MG63 (cell line): ENCODE results near the gene PRKCA. TPM values are rescaled to one million over a fixed set of nuclear protein-coding genes. Genes with fewer than 3 reads are reported as not detected.
"Not testable (repeated sequence)": the region's sequence is repeated elsewhere in the genome, so short reads cannot be mapped to it uniquely, and the experiment has no call there.

ENCODE experiments used
- DNase-seq: peaks from one replicate; pipeline ENCODE4 v3.0.0-alpha.2; 2020
- H3K27me3 ChIP-seq: fragments of 250-450 bp; sonication (Bioruptor Pico); 2 replicates; pipeline ENCODE4 v1.5.1; 2020; ENCODE audit warnings: mild to moderate bottlenecking, moderate library complexity
- H3K36me3 ChIP-seq: fragments of 250-450 bp; sonication (Bioruptor Pico); 2 replicates; pipeline ENCODE4 v1.5.1; 2020; ENCODE audit warnings: mild to moderate bottlenecking, moderate library complexity
- H3K4me3 ChIP-seq: fragments of 250-450 bp; sonication (Bioruptor Pico); 2 replicates; pipeline ENCODE4 v1.5.1; 2020; ENCODE audit warnings: mild to moderate bottlenecking, moderate library complexity
- H3K9me3 ChIP-seq: fragments of 250-450 bp; sonication (Bioruptor Pico); 2 replicates; pipeline ENCODE4 v1.5.1; 2020; ENCODE audit warnings: mild to moderate bottlenecking, moderate library complexity
- total RNA-seq: library from RNA; depleted of rRNA; stranded (reverse); fragments of >200 nt; shearing (Covaris generic); gene quantifications from 2 replicates; pipeline ENCODE4 v1.2.3, GENCODE V29; 2014; ENCODE audit warnings: low replicate concordance

Gene PRKCA
- total RNA-seq, 1 experiment from 2014 or later: 17.3 TPM

DNA sequence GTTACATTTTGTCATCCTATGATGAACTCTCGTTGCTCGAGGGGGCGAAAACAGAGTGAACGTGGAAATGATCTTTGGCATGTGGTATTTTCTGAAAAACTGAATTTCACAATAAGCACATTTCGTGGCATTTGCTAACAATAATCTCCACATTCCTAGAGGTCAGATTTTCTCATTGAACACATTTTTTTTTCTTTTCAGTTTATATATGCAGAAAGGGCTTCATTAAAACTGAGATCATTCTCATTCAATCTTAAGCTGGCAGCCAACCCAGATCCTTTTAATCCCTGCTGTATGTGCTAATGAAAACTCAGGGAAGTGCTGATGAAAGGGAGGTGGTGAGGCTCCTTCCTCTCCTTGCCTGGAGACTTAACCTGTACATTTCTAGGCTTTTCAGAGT is 52.6 kb downstream of the PRKCA start:
- Histone ChIP-seq H3K27me3 (no peaks in the 10 kb centered on the region), H3K4me3 (no peak overlapping the region), H3K36me3 (no peaks in the 10 kb centered on the region), H3K9me3 (no peaks in the 10 kb centered on the region)
- DNase-seq: no peak

DNA sequence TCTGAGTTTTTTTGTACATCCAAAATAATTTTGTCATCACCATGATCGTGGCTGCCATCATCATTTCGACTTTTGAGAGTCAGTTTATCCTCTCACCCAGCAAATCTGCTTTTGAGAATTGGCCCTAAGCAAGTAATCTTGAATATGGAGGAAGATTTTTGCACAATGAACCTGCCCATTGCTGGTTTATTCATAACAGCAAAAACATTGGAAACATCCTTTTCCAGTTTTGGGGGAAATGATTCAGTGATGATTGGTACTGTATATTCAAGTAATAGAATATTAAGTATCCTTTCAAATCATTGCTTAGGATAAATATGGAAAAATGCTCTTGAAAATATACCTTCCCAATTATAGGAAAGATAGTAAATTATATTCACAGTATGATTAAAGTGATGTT is 53.1 kb downstream of the PRKCA start:
- Histone ChIP-seq H3K4me3 (no peak overlapping the region), H3K36me3 (no peaks in the 10 kb centered on the region), H3K27me3 (no peaks in the 10 kb centered on the region), H3K9me3 (no peaks in the 10 kb centered on the region)
- no peak for DNase-seq

DNA sequence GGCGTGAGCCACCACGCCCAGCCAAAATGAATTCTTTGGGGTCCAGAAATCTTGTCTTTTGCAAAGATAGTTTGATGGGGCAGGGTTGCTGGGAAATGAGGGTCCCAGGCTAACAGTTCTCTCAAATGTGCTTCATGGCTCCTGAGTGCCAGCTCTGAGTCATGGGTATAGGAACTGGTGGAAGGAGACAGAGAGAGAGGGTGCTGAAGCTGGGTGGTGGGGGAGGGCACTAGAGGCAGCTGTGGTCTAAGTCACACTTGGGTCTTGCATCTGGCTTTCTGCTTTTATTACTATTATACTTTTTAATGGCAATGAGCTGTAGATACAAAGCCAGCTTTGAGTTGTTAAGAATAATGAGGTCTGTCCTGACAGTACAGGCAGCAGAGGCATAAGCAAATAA is 54.6 kb downstream of the PRKCA start:
- DNase-seq: peak; percentile 81
- no peak overlapping the region for H3K4me3 ChIP-seq
- no peaks in the 10 kb centered on the region for H3K9me3 ChIP-seq

DNA sequence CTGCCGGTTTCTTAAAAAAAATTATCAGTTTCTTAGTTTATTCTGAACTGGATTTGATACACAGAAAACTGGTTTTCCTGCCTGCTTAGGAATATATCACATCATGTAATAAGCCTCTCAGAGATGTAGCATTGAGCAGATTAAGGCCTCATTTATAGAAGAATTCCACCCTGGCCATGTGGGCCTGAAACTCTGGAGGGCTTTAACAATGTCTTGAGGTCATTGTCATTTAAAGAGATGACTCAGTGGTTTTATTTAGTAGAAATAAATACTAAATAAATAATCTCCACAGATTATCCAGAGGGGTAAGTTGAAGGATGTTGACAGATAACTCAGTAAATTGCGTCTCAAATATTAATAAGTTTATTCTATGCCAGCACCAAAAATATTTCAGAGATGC is 56.9 kb downstream of the PRKCA start:
- no peak for DNase-seq
- Histone ChIP-seq H3K9me3 (no peaks in the 10 kb centered on the region), H3K36me3 (no peaks in the 10 kb centered on the region), H3K4me3 (no peak overlapping the region), H3K27me3 (no peaks in the 10 kb centered on the region)

More for the DNA sequence above, 54.6 kb downstream of the PRKCA start:
- H3K36me3 ChIP-seq: no peaks in the 10 kb centered on the region
- no peaks in the 10 kb centered on the region for H3K27me3 ChIP-seq

DNA sequence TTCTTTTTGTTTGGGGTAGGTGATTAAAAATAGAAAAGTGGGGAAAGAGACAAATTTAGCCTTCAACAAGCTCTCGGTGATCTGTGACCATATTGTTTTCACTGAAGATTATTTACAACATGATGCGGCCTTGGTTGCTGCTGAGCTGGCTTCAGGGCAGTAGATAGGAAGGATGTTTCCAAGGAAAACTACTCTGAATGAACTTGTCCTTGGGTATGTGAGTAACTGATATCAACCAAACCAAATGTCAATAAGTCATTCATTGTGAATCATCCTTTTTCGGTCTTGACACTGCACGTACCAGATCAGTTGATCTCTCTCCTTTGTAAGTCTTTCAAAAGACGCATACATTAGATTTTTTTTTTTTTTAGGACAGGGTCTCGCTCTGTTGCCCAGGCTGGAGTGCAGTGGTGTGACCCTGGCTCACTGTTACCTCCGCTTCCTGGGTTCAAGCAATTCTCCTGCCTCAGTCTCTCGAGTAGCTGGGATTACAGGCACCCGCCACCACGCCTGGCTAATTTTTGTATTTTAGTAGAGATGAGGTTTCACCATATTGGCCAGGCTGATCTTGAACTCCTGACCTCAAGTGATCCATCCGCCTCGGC is 58.6 kb downstream of the PRKCA start:
- not testable (repeated sequence) for DNase-seq, H3K9me3 ChIP-seq, H3K36me3 ChIP-seq, H3K4me3 ChIP-seq, H3K27me3 ChIP-seq

DNA sequence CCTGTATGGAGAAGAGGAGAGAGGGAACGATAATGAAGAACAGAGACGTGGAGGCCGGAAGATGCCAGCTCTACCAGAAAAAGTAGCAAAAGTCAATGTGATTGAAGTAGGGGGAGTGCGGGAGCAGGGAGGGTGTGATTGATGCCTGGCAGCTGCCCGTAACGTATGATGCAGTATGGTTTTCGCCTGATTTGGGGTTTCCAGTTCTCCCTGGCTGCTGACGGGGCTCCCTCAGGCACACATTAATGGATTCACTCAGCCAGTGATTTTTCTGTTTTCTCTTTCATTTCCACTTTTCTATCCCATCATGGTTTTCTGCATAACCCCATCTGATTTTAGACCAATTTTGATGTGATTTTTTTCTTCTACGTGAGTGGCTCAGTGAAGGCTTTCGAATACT is 62.1 kb downstream of the PRKCA start:
- no peaks in the 10 kb centered on the region for H3K27me3 ChIP-seq
- H3K9me3 ChIP-seq: no peaks in the 10 kb centered on the region
- H3K36me3 ChIP-seq: no peaks in the 10 kb centered on the region
- no peak overlapping the region for H3K4me3 ChIP-seq
- no peak for DNase-seq

DNA sequence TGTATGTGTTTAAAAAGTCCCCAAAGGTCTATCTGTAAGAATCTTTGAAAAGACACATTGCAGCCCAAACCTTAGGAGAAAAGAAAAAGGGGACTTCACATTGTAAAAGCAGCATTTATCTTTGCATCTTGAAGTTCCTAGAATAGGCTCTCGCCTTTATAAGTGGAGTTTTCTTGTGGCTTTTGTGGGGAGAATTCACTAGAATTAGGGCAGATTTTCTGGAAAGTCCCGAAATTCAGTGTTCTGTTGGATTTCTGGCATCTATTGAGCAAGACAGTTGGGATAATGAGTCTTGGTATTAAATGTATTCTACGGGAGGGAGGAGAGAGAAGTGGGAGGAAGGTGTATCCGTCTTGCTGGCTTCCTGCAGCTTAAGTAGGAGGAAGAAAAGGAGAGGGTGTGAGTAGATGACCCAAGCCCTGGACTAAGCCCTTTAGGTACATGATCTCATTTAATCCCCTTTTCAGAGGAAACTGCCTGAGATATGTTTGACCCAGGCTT is 62.6 kb downstream of the PRKCA start:
- DNase-seq: no peak

DNA sequence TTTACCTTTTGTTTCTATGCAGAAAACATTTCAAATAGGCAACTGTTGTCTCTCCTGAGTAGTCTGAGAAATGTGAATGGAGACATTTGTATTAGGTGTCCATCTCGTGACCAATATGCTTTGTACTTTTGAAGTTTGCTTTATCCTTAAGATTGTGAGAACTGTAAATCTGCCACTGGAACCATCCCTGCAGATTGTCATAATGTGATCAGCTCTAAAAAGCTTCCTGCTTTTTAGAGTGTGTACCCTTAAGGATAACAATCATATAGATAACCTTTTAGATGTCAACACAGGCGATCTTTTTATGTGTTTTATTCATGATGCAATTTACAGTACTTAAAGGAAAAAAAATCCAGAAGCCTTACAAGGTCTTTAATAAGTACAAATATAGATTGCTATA is 63.5 kb downstream of the PRKCA start:
- no peaks in the 10 kb centered on the region for H3K36me3 ChIP-seq
- H3K9me3 ChIP-seq: no peaks in the 10 kb centered on the region
- DNase-seq: no peak

More for the DNA sequence above, 62.6 kb downstream of the PRKCA start:
- Histone ChIP-seq H3K36me3 (no peaks in the 10 kb centered on the region), H3K4me3 (no peak overlapping the region), H3K27me3 (no peaks in the 10 kb centered on the region), H3K9me3 (no peaks in the 10 kb centered on the region)

DNA sequence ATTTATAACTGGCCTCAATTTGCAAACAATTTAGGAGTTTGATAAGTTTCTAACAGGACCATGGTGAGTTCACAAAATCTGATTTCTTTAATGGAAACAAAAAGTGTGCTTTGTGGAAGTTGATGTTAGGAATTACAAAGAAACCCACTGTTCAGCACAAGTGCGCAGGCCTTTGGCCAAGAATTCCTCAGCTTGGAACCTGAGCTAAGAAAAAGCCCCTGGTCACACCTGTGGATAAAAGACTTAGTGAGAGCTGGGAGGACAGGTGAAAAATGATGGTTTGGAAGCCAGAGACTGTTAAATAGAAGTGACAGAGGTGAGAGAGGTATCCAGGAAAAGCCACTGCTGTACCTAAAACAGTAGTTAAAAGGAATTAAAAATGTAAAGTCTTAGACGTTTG is 64.7 kb downstream of the PRKCA start:
- no peaks in the 10 kb centered on the region for H3K9me3 ChIP-seq
- no peak for DNase-seq
- no peaks in the 10 kb centered on the region for H3K27me3 ChIP-seq
- no peaks in the 10 kb centered on the region for H3K36me3 ChIP-seq
- no peak overlapping the region for H3K4me3 ChIP-seq

More for the DNA sequence above, 63.5 kb downstream of the PRKCA start:
- H3K4me3 ChIP-seq: no peak overlapping the region
- no peaks in the 10 kb centered on the region for H3K27me3 ChIP-seq

DNA sequence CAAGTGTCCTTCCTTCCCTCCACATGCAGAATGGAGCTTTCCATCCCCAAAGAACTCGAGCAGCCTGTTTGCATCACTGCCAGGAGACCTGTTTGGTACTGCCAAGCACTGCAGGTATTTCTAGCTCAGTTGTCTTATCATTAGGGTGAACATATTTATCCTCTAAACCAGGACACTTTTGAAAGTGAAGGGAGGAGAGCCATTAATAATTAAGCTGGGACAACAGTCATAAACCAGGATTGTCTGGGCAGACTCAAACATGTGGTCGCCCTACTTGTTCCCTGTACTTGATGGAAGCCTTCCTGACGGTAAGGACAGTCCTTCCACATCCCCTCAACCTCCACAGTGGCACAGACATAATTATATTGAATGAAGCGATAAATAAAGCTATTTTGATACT is 67.4 kb downstream of the PRKCA start:
- Histone ChIP-seq H3K27me3 (no peaks in the 10 kb centered on the region), H3K36me3 (no peaks in the 10 kb centered on the region), H3K9me3 (no peaks in the 10 kb centered on the region), H3K4me3 (no peak overlapping the region)
- DNase-seq: no peak

DNA sequence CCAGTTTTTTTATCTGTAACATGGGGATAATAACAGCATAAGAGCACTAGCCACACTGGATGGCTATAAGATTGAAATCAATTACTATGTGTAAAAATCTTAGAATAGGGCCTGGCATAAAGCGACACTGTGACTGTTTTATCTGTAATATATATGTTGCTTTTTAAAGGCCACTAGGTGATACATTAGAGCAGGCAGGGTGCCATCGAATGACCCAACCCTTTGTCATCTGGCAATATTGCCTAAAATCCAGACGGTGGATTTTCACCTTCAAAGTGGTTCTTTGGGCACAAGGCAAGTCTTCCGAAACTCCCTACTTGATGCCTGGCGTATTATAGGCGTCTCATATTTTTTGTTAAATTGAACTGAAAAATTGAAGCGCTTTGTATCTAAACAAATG is 69.1 kb downstream of the PRKCA start:
- Histone ChIP-seq H3K27me3 (no peaks in the 10 kb centered on the region), H3K4me3 (no peak overlapping the region), H3K36me3 (no peaks in the 10 kb centered on the region), H3K9me3 (no peaks in the 10 kb centered on the region)
- peak; percentile 58 for DNase-seq

DNA sequence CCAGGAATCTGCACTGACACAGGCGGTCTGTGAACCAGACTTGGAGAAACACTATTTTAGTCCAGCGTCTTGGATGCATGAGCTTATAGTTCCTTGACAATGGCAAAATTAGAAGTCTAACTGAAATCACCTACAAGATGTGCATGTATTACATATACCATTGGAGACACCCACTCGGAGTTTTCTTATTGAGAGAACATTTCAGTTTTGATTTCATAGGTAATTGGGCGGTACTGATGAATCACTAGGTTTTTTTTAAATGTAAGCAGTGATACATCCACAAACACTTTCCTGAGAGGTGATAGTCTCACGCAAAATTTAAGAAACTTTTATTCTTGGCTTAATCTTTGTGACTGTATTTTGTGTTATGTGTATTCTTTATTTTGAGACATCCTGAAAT is 69.8 kb downstream of the PRKCA start:
- no peaks in the 10 kb centered on the region for H3K9me3 ChIP-seq

DNA sequence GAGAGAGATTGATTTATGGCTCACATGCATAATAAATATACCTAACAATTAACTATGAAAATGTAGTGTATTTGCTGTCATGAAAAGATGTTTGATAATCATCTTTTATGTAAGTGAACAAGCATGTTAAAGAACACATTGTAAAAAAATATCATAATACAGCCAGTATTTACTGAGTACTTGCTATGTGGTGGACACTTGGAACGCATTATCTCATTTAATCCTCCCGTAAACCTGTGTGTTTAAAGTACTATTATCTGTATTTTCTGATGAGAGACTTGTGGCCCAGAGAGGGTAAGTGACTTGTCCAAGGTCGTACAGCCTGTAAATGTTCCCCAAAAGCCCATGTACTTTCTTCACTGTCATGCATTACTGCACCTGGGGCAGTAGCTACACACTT is 70.7 kb downstream of the PRKCA start:
- H3K36me3 ChIP-seq: no peaks in the 10 kb centered on the region
- DNase-seq: no peak
- no peaks in the 10 kb centered on the region for H3K27me3 ChIP-seq
- no peak overlapping the region for H3K4me3 ChIP-seq
- H3K9me3 ChIP-seq: no peaks in the 10 kb centered on the region

More for the DNA sequence above, 69.8 kb downstream of the PRKCA start:
- no peak for DNase-seq
- H3K4me3 ChIP-seq: no peak overlapping the region
- H3K27me3 ChIP-seq: no peaks in the 10 kb centered on the region
- H3K36me3 ChIP-seq: no peaks in the 10 kb centered on the region

DNA sequence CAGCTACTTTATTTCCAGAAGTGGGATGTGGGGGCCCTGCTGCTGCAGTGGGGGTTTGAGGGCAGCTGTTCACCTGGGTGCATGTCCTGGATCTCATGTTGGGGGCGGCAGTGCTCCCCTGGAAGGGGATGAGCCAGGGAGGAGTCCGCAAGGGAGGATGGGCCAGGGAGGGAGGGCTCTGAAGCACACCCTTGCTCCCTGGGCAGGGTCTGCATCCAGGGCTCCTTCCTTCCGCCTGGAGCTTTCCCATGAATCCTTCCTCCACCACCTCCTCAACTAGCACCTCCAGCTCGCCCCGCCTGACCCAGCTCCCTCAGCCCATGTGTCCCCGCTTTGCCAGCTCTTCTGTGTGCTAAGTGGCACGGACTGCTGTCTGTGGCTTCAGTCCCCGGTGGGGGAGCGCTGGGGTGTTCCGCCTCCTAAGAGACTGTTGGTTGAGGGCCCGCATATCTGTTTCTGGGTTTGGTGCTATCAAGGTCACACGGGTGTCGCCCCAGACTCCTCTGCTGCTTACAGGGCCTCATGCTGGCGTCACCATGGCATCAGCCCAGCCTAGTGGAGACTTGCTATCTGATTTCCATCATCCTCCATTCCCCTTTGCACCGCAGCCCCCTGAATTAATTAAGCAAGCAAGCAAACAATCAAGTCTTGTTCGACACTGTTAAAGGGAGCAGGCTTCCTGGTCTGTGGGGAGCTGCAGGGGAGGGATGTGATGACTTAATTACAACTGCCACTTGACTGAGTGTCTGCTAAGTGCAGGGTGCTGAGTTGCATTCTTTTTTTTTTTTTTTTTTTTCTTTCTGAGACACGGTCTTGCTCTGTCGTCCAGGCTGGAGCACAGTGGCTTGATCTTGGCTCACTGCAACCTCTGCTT is 71.8 kb downstream of the PRKCA start:
- Histone ChIP-seq H3K27me3 (no peaks in the 10 kb centered on the region), H3K36me3 (no peaks in the 10 kb centered on the region), H3K9me3 (no peaks in the 10 kb centered on the region), H3K4me3 (no peak overlapping the region)
- DNase-seq: no peak

DNA sequence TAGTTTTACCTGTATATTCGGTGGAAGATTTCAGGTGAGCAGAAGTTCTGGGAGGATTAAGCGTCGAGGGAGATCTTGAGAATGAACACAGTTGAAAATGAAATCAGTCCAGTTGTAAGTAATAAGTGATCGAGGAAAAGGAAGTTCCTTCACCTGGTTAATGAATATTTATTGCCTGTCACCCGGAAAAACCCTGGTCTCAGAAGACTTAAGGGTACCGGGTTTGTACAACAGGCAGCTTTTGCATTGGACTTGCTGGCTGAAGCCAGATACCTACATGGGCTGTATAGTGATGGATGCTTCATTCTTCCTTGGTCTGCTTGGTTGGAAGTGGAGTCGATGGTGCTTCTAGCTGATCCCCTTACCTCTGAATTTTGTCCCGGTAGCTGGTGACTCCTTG is 72.7 kb downstream of the PRKCA start:
- Histone ChIP-seq H3K4me3 (no peak overlapping the region), H3K36me3 (no peaks in the 10 kb centered on the region), H3K27me3 (no peaks in the 10 kb centered on the region), H3K9me3 (no peaks in the 10 kb centered on the region)
- no peak for DNase-seq

DNA sequence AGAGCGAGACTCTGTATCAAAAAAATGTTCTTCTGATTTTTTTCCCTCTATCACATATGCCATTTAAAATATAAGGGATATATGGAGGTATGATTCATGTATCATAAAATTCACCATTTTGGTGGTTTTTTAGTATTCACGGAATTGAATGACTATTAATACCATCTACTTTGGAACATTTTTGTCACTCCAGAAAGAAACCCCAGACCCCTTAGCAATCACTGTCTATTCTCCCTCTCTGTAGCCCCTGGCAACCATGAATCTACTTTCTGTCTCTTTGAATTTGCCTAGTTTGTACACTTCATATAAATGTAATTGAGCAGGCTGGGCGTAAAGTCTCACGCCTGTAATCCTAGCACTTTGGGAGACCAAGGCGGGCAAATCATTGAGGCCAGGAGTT is 75.9 kb downstream of the PRKCA start:
- H3K4me3 ChIP-seq: no peak overlapping the region
- no peaks in the 10 kb centered on the region; the same call in 1 of the 2 replicates for H3K36me3 ChIP-seq
- H3K27me3 ChIP-seq: no peaks in the 10 kb centered on the region
- DNase-seq: no peak
- H3K9me3 ChIP-seq: no peaks in the 10 kb centered on the region

DNA sequence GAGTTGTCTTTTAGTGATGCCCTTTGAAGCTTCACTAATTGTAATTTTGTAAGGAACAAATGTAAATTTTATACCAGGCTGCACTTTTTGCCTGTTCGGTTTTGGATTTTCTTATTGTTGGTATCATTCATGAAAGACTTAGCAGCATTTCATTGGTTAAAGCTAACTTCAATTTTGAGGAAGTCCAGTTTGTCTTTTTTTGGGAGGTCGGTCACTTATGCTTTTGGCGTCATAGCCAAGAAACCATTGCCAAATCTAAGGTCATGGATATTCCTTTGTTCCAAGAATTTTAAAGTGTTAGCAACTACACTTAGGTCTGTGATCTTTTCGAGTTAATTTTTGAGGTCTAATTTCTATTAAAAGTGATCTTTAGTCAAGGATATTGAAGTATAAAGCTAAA is 77.1 kb downstream of the PRKCA start:
- Histone ChIP-seq H3K27me3 (no peaks in the 10 kb centered on the region), H3K9me3 (no peaks in the 10 kb centered on the region), H3K4me3 (no peak overlapping the region), H3K36me3 (no peaks in the 10 kb centered on the region; the same call in 1 of the 2 replicates)
- DNase-seq: no peak

DNA sequence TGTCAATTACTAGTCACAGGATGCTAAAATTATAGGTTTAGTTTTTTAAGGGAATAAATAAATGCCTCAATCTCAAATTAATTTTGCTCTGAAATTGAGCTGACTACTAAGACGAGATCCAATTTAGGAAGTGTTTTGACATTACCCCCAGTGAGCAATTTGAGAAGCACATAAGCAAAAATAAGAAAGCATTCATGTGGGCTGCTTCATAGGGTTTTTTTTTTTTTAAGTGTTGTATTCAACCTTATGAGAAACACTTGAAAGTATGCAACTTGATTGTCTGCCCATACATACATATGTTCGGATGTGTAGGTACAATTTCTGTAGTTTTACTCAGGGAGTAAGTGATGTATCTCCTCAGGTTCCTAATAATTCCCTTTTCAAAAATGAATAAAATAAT is 77.6 kb downstream of the PRKCA start:
- no peak for DNase-seq
- no peaks in the 10 kb centered on the region for H3K27me3 ChIP-seq
- no peak overlapping the region for H3K4me3 ChIP-seq
- no peaks in the 10 kb centered on the region; the same call in 1 of the 2 replicates for H3K36me3 ChIP-seq
- no peaks in the 10 kb centered on the region for H3K9me3 ChIP-seq
